Middle frontal gyrus (tissue), 1 donor: ENCODE measurements around the gene FBLN2.

Source experiments
- DNase-seq: peaks from one replicate; pipeline ENCODE4 v3.0.0-alpha.2; 2015; ENCODE audit warnings: low spot score; ENCODE audit errors: extremely low spot score

FBLN2 gene

DNA sequence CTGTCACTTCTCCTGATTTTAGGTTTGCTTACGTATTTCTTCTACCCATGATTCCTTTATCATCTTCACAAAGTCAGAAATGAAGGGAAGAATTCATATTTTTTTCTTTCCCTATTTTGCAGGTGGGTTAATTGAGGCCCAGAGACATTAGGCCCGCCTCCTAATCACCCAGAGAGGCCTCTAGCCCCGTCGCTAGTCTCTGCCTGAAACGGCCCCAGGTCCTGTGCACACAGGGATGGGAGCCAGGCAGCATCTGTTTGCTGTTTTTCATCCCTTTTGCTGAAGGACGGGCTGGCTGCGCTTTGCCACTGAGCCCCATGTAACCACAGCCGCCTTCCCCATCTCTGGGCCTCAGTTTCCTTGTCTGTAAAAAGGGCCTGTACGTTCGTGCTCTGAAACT is 135.9 kb downstream of the FBLN2 start:
- DNase-seq = no peak

DNA sequence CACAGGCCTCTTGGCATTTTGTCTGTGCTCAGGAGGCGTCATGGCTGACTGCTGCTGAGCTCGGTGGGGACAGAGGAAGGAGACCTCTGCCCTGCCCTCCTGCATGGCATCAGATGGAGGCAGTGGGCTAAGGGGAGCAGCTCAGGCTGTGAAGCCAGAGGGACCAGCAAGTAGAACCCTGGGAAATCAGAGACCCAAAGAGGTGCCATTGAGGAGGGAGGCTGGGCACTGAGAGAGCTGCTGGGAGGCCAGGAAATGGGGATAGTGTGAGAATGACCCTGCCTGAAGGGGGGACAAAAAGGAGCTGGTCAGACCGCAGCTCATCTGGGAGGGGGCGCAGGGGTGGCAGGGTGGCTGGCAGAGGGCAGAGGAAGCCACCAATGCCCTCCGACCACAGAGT is 136.8 kb downstream of the FBLN2 start:
- DNase-seq = no peak

DNA sequence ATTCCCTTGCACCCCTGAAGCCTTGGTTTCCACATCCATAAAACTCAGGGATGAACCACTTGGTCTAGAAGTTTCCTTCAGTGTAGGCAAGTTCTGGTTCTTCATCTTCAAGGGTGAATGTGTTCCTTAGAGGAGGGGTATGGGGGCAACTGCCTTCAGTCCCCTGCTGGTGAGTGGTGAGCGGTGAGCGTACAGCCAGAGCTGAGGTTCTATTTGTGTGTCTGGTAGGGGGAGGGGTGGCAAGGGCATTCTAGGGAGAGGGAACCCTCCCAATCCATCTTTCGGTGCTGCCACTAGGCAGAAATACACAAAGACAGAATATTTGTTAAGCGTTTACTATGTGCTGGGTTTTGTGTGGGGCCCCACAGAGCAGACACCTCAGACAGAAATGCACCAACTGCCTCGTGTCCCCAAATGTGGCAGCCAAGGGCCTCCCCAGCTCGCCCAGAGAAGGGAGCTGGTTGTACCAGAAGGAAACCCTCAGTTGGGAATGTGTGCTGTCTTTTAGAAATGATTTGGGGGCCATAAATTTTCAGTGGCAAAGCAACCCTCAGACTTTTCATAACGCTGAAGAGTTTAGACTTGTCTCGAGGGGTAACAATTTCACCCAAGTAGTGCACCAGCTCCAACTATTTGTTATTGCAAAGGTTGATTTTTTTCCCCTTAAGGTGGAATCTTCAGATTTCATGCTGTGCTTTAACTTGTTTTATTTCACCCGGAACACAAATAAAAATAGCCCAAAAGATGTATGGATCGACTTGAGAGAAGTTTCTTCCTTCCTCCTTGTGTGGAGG is 137.6 kb downstream of the FBLN2 start:
- DNase-seq = no peak

DNA sequence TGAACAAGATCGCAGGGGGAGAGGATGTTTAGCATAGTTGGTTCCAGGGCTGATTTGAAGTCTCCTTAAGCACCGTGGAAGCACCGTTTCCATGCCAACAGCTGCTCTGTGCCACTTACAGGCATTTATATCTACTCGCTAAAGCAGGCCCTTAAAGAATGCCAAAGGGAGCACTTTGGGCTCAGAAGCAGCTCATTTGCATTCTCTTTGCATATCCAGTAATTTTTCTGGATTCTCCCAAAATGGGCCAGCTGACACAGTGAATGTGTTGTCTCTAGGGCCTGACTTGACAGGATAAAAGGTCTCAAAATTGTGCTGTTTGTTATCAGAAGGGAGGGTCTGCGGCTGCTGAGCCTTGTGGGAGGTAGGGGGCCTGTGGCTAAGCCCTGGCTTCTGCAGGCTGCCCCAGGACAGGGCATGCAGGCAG is 138.6 kb downstream of the FBLN2 start:
- peak; percentile 60 for DNase-seq
